ENCODE measurements around the gene TMEM212.

The TMEM212 gene

GRCh38 chr3:171824116-171824515 is 19.0 kb upstream of the TMEM212 start:
- no peak overlapping the region for H2BK120ac ChIP-seq (ENCODE audit: low read depth, low read length)
- no peak overlapping the region for H4K91ac ChIP-seq (ENCODE audit: low read length)

GRCh38 chr3:171824824-171825221 is 18.3 kb upstream of the TMEM212 start:
- peaks cover 11% of the 10 kb centered on the region for H3K4me1 ChIP-seq (ENCODE audit: control insufficient read depth, insufficient read depth, low read depth, low read length)
- H4K91ac ChIP-seq (ENCODE audit: low read length) = no peak overlapping the region
- no peak overlapping the region for H3K23ac ChIP-seq (ENCODE audit: low read length in 2 of 2)
- peak overlapping the region; percentile 49 to 64 for H2BK12ac ChIP-seq (ENCODE audit: low read length in 2 of 2)
- no peak overlapping the region for H2BK15ac ChIP-seq (ENCODE audit: low read depth, poor library complexity, severe bottlenecking)
- peak; percentile 74 for DNase-seq
- H3K18ac ChIP-seq (ENCODE audit: low read depth in 1 of 2, low read length in 2 of 2) = peak overlapping the region in 1 of 2 experiments; percentile 78
- H2BK5ac ChIP-seq (ENCODE audit: low read depth, low read length, poor library complexity, severe bottlenecking) = no peak overlapping the region
- no peak overlapping the region for H3K4me2 ChIP-seq (ENCODE audit: low read length, poor library complexity, severe bottlenecking)
- H3K4ac ChIP-seq (ENCODE audit: low read depth in 1 of 2, low read length in 2 of 2) = peak overlapping the region in 1 of 2 experiments; percentile 52
- H3K9me3 ChIP-seq (ENCODE audit: control insufficient read depth, low read length) = no peaks in the 10 kb centered on the region
- peak overlapping the region in 1 of 2 experiments; percentile 35 for H3K4me3 ChIP-seq (ENCODE audit: insufficient read depth in 1 of 2, low read depth in 1 of 2, low read length in 2 of 2)
- H3K14ac ChIP-seq (ENCODE audit: low read length in 2 of 2) = peak overlapping the region in 1 of 2 experiments; percentile 63
- no peak overlapping the region for H4K8ac ChIP-seq (ENCODE audit: low read length)
- H2BK120ac ChIP-seq (ENCODE audit: low read depth, low read length) = no peak overlapping the region
- peak overlapping the region; percentile 31 for H3K27ac ChIP-seq (ENCODE audit: low read length, poor library complexity, severe bottlenecking)
- no peaks in the 10 kb centered on the region for H3K36me3 ChIP-seq (ENCODE audit: control insufficient read depth in 1 of 2, insufficient read depth in 2 of 2, low read depth in 1 of 2, low read length in 2 of 2)
- peak overlapping the region; percentile 75 for H3K9ac ChIP-seq (ENCODE audit: low read length)
- no peak overlapping the region for H2AFZ ChIP-seq (ENCODE audit: low read depth, low read length)
- H2AK5ac ChIP-seq (ENCODE audit: low read length, severe bottlenecking) = no peak overlapping the region
- WGBS = 80% methylated on average over 7 of the region's 7 CpGs
- no peaks in the 10 kb centered on the region for H3K27me3 ChIP-seq (ENCODE audit: control insufficient read depth in 1 of 2, insufficient read depth in 1 of 2, low read length in 2 of 2)
- no peaks in the 10 kb centered on the region for H3K79me1 ChIP-seq (replicated peaks; ENCODE audit: low read length, poor library complexity, severe bottlenecking)

More at GRCh38 chr3:171824116-171824515, 19.0 kb upstream of the TMEM212 start:
- Histone ChIP-seq H2AFZ (ENCODE audit: low read depth, low read length) (no peak overlapping the region), H2BK12ac (ENCODE audit: low read length in 2 of 2) (no peak overlapping the region), H2BK15ac (ENCODE audit: low read depth, poor library complexity, severe bottlenecking) (no peak overlapping the region), H3K27me3 (ENCODE audit: control insufficient read depth in 1 of 2, insufficient read depth in 1 of 2, low read length in 2 of 2) (no peaks in the 10 kb centered on the region), H3K9me3 (ENCODE audit: control insufficient read depth, low read length) (no peaks in the 10 kb centered on the region), H3K9ac (ENCODE audit: low read length) (peak overlapping the region; percentile 6), H3K4me1 (ENCODE audit: control insufficient read depth, insufficient read depth, low read depth, low read length) (peaks cover 10% of the 10 kb centered on the region), H3K4me3 (ENCODE audit: insufficient read depth in 1 of 2, low read depth in 1 of 2, low read length in 2 of 2) (no peak overlapping the region), H3K4ac (ENCODE audit: low read depth in 1 of 2, low read length in 2 of 2) (no peak overlapping the region), H4K8ac (ENCODE audit: low read length) (no peak overlapping the region), H2AK5ac (ENCODE audit: low read length, severe bottlenecking) (no peak overlapping the region), H3K36me3 (ENCODE audit: control insufficient read depth in 1 of 2, insufficient read depth in 2 of 2, low read depth in 1 of 2, low read length in 2 of 2) (no peaks in the 10 kb centered on the region), H3K18ac (ENCODE audit: low read depth in 1 of 2, low read length in 2 of 2) (no peak overlapping the region), H2BK5ac (ENCODE audit: low read depth, low read length, poor library complexity, severe bottlenecking) (no peak overlapping the region), H3K23ac (ENCODE audit: low read length in 2 of 2) (no peak overlapping the region), H3K4me2 (ENCODE audit: low read length, poor library complexity, severe bottlenecking) (no peak overlapping the region), H3K79me1 (replicated peaks; ENCODE audit: low read length, poor library complexity, severe bottlenecking) (no peaks in the 10 kb centered on the region), H3K27ac (ENCODE audit: low read length, poor library complexity, severe bottlenecking) (no peak overlapping the region), H3K14ac (ENCODE audit: low read length in 2 of 2) (no peak overlapping the region)
- 98% methylated on average over 6 of the region's 6 CpGs for WGBS
- no peak for DNase-seq

GRCh38 chr3:171825222-171825828 is 17.8 kb upstream of the TMEM212 start:
- H3K4ac ChIP-seq (ENCODE audit: low read depth in 1 of 2, low read length in 2 of 2) = peak overlapping the region in 1 of 2 experiments; percentile 52
- no peak overlapping the region for H4K91ac ChIP-seq (ENCODE audit: low read length)
- no peaks in the 10 kb centered on the region for H3K79me1 ChIP-seq (replicated peaks; ENCODE audit: low read length, poor library complexity, severe bottlenecking)
- H3K4me1 ChIP-seq (ENCODE audit: control insufficient read depth, insufficient read depth, low read depth, low read length) = peaks cover 14% of the 10 kb centered on the region
- no peak overlapping the region for H2BK120ac ChIP-seq (ENCODE audit: low read depth, low read length)
- WGBS = 36% methylated on average over 5 of the region's 5 CpGs
- H3K14ac ChIP-seq (ENCODE audit: low read length in 2 of 2) = peak overlapping the region in 1 of 2 experiments; percentile 63
- H3K4me2 ChIP-seq (ENCODE audit: low read length, poor library complexity, severe bottlenecking) = no peak overlapping the region
- no peak overlapping the region for H4K8ac ChIP-seq (ENCODE audit: low read length)
- no peak overlapping the region for H2AK5ac ChIP-seq (ENCODE audit: low read length, severe bottlenecking)
- DNase-seq = peak; percentile 99
- H2AFZ ChIP-seq (ENCODE audit: low read depth, low read length) = no peak overlapping the region
- H2BK15ac ChIP-seq (ENCODE audit: low read depth, poor library complexity, severe bottlenecking) = no peak overlapping the region
- peak overlapping the region; percentile 53 to 78 for H3K18ac ChIP-seq (ENCODE audit: low read depth in 1 of 2, low read length in 2 of 2)
- no peaks in the 10 kb centered on the region for H3K36me3 ChIP-seq (ENCODE audit: control insufficient read depth in 1 of 2, insufficient read depth in 2 of 2, low read depth in 1 of 2, low read length in 2 of 2)
- H3K23ac ChIP-seq (ENCODE audit: low read length in 2 of 2) = no peak overlapping the region
- H3K9me3 ChIP-seq (ENCODE audit: control insufficient read depth, low read length) = no peaks in the 10 kb centered on the region
- H3K27me3 ChIP-seq (ENCODE audit: control insufficient read depth in 1 of 2, insufficient read depth in 1 of 2, low read length in 2 of 2) = no peaks in the 10 kb centered on the region
- peak overlapping the region; percentile 49 to 64 for H2BK12ac ChIP-seq (ENCODE audit: low read length in 2 of 2)
- H3K27ac ChIP-seq (ENCODE audit: low read length, poor library complexity, severe bottlenecking) = peak overlapping the region; percentile 31
- no peak overlapping the region for H2BK5ac ChIP-seq (ENCODE audit: low read depth, low read length, poor library complexity, severe bottlenecking)
- peak overlapping the region in 1 of 2 experiments; percentile 35 for H3K4me3 ChIP-seq (ENCODE audit: insufficient read depth in 1 of 2, low read depth in 1 of 2, low read length in 2 of 2)
- H3K9ac ChIP-seq (ENCODE audit: low read length) = peak overlapping the region; percentile 75

- H2BK5ac ChIP-seq (ENCODE audit: low read depth, low read length, poor library complexity, severe bottlenecking) = no peak overlapping the region
- no peak overlapping the region for H4K8ac ChIP-seq (ENCODE audit: low read length)
- H2BK120ac ChIP-seq (ENCODE audit: low read depth, low read length) = no peak overlapping the region
- peak overlapping the region; percentile 2 for H2AK5ac ChIP-seq (ENCODE audit: low read length, severe bottlenecking)
- WGBS = 81% methylated on average over 3 of the region's 3 CpGs
- no peak overlapping the region for H3K23ac ChIP-seq (ENCODE audit: low read length in 2 of 2)
- peak overlapping the region in 1 of 2 experiments; percentile 78 for H3K4ac ChIP-seq (ENCODE audit: low read depth in 1 of 2, low read length in 2 of 2)
- H3K4me1 ChIP-seq (ENCODE audit: control insufficient read depth, insufficient read depth, low read depth, low read length) = peaks cover 14% of the 10 kb centered on the region
- H3K4me2 ChIP-seq (ENCODE audit: low read length, poor library complexity, severe bottlenecking) = no peak overlapping the region
- H2BK15ac ChIP-seq (ENCODE audit: low read depth, poor library complexity, severe bottlenecking) = no peak overlapping the region
- H3K18ac ChIP-seq (ENCODE audit: low read depth in 1 of 2, low read length in 2 of 2) = peak overlapping the region; percentile 13 to 45
- no peak overlapping the region for H2AFZ ChIP-seq (ENCODE audit: low read depth, low read length)
- no peaks in the 10 kb centered on the region for H3K36me3 ChIP-seq (ENCODE audit: control insufficient read depth in 1 of 2, insufficient read depth in 2 of 2, low read depth in 1 of 2, low read length in 2 of 2)
- H4K91ac ChIP-seq (ENCODE audit: low read length) = peak overlapping the region; percentile 18
- H3K27ac ChIP-seq (ENCODE audit: low read length, poor library complexity, severe bottlenecking) = no peak overlapping the region
- DNase-seq = no peak
- no peak overlapping the region for H3K4me3 ChIP-seq (ENCODE audit: insufficient read depth in 1 of 2, low read depth in 1 of 2, low read length in 2 of 2)
- no peak overlapping the region for H3K14ac ChIP-seq (ENCODE audit: low read length in 2 of 2)
- no peak overlapping the region for H3K9ac ChIP-seq (ENCODE audit: low read length)
- no peaks in the 10 kb centered on the region for H3K27me3 ChIP-seq (ENCODE audit: control insufficient read depth in 1 of 2, insufficient read depth in 1 of 2, low read length in 2 of 2)
- peak overlapping the region; percentile 18 to 85 for H2BK12ac ChIP-seq (ENCODE audit: low read length in 2 of 2)
- H3K79me1 ChIP-seq (replicated peaks; ENCODE audit: low read length, poor library complexity, severe bottlenecking) = no peaks in the 10 kb centered on the region
- no peaks in the 10 kb centered on the region for H3K9me3 ChIP-seq (ENCODE audit: control insufficient read depth, low read length)
These were observed 15.8 kb upstream of the TMEM212 start for GRCh38 chr3:171827385-171827784.

Measured in mesenchymal stem cell (in vitro differentiated cells and primary cell).